Measurements from ENCODE around the gene KLHDC10.

Gene KLHDC10

DNA sequence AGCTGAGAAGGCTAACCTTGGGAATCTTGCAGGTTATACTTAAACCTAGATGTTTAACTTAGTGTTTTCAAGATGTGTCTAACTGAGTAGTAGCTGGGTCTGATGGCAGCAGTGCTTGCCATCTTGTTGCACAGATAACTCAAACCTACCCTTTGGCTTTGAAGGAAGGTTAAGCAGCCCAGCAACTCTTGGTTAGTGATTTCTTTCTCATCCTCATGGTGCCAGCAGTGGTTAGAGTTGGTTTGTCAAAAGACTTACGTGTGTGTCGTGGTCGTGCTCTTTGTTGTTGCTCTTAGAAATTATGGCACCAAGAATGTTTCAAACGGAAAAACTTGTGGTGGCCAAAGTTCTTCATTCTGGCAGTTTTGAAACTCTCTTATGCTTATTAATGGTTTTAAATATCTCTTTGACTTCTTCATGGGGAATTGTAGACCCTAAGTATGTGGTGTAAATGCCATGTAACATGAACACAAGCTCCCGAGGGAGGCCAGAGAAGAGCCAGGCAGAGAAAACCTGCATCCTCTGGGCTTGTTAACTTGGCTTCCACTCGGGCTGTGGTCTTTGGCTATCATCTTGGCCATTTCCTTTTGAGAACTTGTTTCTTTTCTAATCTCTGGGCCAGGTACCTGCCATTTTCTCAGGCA lies 61.0 kb downstream of the KLHDC10 start:
- in situ Hi-C loops (cut with HindIII; ENCODE audit: low pct_unique_long_range_greater_than_20kb, low sequenced_read_pairs): no loop called here
- no peak for DNase-seq (ENCODE audit: low read depth in 1 of 2, low spot score in 1 of 2)
- TF ChIP-seq JUND (IDR thresholded peaks at IDR 0.05; ENCODE audit: low read depth): no peak

DNA sequence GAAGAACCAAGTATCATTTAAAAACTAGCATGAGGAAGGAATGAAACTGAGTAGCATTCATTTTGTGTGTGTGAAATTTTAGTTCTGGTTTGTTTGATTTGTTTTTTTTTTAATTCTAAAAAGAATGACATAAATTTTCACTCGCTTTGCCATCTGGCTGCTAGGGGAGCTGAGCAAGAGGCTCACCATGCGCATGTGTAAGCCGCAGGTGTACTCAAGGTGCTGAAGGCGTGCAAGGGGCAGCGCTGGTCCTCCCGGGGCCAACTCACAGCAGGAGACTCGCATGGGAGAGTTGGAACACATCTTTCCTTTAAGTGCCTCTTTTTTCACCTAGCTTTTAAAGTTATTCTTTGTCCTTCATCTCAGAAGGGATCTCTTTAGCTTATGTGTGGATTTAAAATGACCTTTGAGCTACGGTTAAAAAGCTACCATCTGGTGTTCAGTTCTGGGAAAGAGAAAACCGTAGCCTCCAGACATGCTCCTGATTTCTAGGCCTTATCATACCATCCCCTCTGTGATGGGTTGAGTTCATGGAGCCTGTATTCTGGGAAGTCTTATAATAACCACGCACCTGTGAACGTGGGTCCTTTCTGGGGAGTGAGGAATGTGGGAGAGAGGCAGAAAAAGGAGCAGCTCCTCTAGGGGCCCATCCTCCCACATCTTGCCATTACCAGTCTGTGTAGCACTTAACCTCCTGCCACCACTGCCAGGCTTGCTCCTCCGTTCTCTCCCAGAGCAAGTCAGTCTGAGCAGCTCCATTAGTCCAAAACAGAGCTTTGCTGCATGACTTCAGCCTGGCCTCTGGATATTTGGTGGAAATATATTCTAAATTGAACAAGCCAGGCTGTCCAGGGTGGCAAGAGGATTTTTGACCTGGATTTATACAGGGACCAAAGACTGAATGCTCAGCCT lies 61.9 kb downstream of the KLHDC10 start:
- in situ Hi-C loops (cut with HindIII; ENCODE audit: low pct_unique_long_range_greater_than_20kb, low sequenced_read_pairs): no loop called here
- no peak for DNase-seq (ENCODE audit: low read depth in 1 of 2, low spot score in 1 of 2)
- no peak for TF ChIP-seq JUND (IDR thresholded peaks at IDR 0.05; ENCODE audit: low read depth)

DNA sequence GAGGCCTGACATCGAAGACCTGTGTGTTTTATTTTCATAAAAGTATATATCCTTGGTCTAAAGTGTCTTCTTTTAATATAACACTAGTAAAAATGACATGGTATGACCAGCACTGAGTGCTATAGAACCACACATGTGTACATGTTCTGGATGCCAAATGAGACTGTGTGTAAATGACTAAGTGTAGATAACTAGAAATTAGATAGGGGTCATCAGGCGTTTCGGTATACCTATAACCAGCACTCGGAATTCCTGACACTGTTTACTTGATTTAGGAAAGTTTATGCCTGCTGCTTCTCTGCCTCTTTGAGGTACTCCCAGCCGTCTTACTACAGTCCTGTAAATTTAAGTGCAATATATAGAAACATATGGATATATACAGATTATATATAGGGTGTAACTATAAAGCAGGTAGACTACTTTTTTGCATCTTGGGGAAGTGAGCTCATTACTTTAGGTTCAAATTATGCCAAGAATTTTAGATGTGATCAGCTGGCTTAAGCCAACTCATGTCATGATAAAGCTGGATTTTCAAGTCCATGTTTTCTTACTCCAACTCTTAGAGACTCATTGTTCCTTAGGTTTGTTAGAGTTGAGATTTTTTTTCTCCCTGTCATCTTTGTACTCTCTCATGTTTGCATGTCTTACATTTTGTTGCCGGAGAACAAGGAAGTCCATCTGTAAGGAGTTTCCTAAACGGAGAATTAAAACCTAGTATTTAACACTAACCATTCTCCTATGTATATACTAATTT lies 62.9 kb downstream of the KLHDC10 start:
- DNase-seq (ENCODE audit: low read depth in 1 of 2, low spot score in 1 of 2): peak in 1 of 2 experiments; percentile 43
- in situ Hi-C loops (cut with HindIII; ENCODE audit: low pct_unique_long_range_greater_than_20kb, low sequenced_read_pairs): no loop called here
- TF ChIP-seq JUND (IDR thresholded peaks at IDR 0.05; ENCODE audit: low read depth): no peak

DNA sequence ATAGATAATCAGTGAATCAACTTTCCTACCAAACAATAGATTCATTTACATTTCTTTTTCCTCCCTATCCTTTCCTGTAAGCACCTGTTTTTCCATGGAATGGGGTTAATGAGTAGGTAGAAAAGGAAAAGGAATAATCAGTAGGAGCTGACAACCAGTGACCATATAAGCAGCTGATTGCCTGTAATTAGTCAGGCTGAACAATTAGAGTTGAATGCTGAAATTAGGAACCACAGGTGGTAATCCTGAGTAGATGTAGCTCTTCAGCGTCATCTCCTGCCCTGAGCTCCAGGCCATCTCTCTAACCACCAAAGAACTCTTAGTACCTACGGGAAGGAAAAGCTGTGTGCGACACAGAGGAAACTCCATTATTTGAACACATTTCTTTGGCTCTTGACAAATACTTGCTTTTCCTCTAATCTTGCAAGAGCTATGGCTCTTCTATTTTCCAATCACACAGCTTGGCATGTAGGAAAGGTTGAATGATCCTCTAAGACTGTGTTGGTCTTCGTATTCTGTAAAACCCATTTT lies 63.8 kb downstream of the KLHDC10 start:
- no peak for TF ChIP-seq JUND (IDR thresholded peaks at IDR 0.05; ENCODE audit: low read depth)
- in situ Hi-C loops (cut with HindIII; ENCODE audit: low pct_unique_long_range_greater_than_20kb, low sequenced_read_pairs): no loop called here

DNA sequence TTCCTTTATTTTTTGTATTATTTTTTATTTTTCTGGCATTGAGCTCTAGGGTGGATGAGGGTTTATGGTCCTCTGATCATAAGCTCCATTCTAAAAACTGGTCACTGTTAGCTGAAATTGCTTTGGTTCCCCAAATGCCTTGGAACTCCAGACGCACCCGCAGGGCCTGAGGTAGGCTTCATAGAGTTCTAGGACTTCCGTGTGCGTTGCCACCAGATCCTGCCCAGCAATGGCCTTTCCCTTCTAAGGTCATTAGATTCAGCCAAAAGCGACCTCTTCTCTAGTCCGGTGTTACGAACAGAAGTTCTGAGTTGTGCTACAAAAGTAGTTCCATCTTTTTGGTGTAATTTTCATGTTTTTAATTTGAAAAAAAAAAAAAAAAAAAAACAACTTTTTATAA lies 64.4 kb downstream of the KLHDC10 start:
- in situ Hi-C loops (cut with HindIII; ENCODE audit: low pct_unique_long_range_greater_than_20kb, low sequenced_read_pairs): no loop called here
- TF ChIP-seq JUND (IDR thresholded peaks at IDR 0.05; ENCODE audit: low read depth): no peak
- no peak for DNase-seq (ENCODE audit: low read depth in 1 of 2, low spot score in 1 of 2)

More for the DNA sequence above, 63.8 kb downstream of the KLHDC10 start:
- DNase-seq (ENCODE audit: low read depth in 1 of 2, low spot score in 1 of 2): no peak

DNA sequence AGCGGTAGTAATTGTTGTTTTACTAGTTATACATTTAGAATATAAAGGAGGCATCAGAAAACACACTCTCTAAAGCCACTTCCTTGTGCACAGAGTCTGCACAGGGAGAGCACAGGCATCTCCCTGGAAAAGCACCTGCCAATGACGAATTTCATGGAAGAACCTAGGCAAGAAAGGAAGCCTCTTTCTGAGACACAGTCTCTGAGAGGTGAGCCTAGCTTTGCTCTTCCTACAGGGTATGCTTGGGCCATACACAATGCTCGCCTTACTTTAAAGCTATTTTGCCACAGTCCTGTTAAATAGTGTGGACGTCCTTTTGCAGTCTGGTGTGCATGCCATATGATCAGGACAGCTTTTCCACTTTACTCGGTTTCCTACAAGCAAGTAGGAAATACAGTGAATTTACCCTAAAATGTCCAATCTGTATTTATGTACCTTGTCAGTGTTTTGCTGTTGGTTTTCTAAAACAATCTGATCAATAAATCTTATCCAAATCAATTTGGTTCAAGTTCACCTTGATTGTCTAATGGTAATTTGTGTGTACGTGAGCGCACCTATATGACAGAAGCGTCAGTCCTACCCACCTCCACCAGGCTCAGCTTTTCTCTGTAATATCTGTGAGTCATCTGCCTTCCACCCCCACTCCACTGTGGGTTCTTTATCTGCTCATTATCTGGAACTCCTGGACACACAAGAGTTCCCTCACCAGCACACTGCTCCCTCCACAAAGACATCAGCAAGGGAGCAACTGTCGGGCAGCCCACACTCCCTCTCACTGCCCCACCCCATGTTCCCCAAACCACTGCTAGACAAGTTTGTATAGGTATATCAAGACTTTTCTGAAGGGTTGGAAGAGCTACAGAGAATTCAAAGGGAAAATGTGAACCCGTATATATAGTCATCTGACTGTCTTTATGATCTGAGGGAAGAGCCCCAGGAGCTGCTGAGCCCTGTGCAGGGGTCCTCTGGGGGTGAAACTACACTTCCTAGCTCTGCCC lies 65.2 kb downstream of the KLHDC10 start:
- in situ Hi-C loops (cut with HindIII; ENCODE audit: low pct_unique_long_range_greater_than_20kb, low sequenced_read_pairs): no loop called here
- DNase-seq (ENCODE audit: low read depth in 1 of 2, low spot score in 1 of 2): no peak
- no peak for TF ChIP-seq JUND (IDR thresholded peaks at IDR 0.05; ENCODE audit: low read depth)

DNA sequence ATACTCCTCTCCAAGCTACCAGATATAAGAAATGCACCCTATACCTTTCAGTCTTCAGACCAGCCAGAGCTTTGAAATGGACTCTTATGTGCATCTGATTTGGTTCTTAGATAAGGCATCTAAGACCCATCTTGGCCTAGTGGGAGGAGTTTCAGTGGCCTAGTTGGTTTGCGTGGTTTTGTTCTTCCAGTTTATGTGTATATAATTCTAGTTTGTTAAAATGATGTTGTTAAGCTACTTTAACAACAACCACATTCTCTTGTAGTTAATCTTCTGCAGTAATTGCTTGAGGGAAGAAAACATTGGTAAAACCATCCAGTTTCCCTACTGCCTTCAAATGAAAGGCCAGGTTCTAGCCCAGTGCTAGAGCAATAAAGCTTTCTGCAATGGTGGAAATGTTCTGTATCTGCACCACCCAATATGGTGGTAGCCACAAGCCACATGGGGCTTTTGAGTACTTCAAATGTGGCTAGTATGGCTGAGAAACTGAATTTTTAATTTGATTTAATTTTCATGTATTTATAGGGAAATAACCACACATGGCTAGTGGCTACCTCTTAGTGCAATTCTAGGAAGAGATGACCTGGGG lies 66.3 kb downstream of the KLHDC10 start:
- DNase-seq (ENCODE audit: low read depth in 1 of 2, low spot score in 1 of 2): no peak
- in situ Hi-C loops (cut with HindIII; ENCODE audit: low pct_unique_long_range_greater_than_20kb, low sequenced_read_pairs): no loop called here
- no peak for TF ChIP-seq JUND (IDR thresholded peaks at IDR 0.05; ENCODE audit: low read depth)

DNA sequence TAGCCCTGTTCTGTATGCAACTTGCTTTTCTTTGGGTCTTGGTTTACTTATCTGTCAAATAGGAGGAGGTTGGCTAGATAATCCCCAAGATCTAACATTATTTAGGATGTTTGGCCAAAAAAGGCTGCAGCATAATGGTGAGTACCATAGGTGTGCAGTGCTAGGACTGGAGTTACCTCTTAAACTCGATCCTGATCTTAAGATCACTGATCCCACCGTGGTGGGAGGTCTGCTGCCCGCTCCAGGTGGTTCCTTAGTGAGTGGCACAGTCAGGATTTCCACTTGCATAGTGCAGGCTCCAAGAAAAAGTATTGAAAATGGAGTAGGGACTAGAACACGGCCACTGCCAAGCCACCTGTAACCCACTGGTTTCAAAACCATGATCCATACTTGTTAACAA lies 66.9 kb downstream of the KLHDC10 start:
- no peak for TF ChIP-seq JUND (IDR thresholded peaks at IDR 0.05; ENCODE audit: low read depth)
- no peak for DNase-seq (ENCODE audit: low read depth in 1 of 2, low spot score in 1 of 2)
- in situ Hi-C loops (cut with HindIII; ENCODE audit: low pct_unique_long_range_greater_than_20kb, low sequenced_read_pairs): no loop called here

DNA sequence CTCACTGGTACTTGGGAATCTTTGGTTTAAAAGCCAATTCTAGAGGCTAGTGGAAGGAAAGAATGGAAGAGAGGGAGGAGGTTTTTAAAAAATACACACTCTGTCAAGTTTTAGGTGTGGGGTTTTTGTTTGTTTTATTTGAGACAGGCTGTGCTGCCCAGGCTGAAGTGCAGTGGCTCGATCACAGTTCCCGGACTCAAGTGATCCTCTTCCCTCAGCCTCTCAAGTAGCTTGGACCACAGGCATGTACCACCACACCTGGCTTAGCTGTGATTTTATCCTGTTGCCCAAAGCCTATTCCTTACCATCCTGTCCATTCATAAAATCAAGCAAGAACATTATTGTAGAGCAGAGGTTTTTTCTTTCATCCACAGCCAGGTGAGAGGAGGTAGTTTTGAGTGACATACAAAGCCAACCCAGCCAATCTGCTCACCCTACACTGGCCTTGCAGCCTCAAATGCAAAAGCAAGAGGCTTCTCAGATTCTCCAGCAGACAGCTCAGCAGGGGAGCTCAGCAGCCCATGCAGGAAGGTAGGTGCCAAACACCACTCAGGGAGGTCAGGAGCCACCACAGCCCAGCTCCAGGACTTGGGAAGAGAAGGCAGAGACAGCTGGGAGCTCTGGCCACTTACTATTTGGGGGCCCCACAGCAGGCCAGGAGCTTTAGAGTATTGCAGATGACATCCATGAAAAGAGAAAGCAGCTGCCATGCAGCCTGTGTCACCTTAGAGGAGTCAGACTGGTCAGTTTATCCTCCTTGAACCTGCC lies 69.0 kb downstream of the KLHDC10 start:
- no peak for DNase-seq (ENCODE audit: low read depth in 1 of 2, low spot score in 1 of 2)
- in situ Hi-C loops (cut with HindIII; ENCODE audit: low pct_unique_long_range_greater_than_20kb, low sequenced_read_pairs): no loop called here
- TF ChIP-seq JUND (IDR thresholded peaks at IDR 0.05; ENCODE audit: low read depth): no peak

DNA sequence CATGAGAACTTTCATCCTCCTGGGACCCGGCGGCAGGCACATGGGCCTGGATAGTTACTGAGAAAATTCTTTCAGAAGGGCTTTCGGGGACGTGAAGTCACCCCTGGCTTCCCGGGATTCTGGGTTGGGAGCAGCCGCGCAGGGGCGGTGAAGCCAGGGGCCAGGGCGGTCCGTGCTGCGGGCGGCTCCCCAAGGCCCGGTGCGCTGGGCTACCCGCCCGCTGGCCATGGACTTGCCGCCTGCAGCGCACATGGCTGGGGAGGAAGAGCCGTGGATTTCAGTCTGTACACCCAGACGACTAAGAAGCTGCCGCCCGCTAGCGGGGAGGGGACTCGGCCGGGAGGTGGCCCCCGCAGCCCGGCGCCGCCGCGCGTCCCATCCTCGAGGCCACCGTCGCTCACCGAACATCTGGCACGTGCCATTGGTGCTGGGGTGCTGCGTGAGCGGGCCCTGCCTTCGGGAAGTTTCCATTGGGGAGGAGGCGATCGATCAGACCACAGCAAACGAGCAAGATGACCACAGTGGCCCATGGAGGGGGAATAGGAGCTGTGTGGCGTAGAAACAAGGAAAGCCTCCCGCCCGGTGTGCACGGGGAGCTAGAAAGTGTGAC lies 70.3 kb downstream of the KLHDC10 start:
- in situ Hi-C loops (cut with HindIII; ENCODE audit: low pct_unique_long_range_greater_than_20kb, low sequenced_read_pairs): no loop called here
- TF ChIP-seq JUND (IDR thresholded peaks at IDR 0.05; ENCODE audit: low read depth): no peak
- no peak for DNase-seq (ENCODE audit: low read depth in 1 of 2, low spot score in 1 of 2)
